ENCODE data around the gene DSTYK.

The DSTYK gene

DNA sequence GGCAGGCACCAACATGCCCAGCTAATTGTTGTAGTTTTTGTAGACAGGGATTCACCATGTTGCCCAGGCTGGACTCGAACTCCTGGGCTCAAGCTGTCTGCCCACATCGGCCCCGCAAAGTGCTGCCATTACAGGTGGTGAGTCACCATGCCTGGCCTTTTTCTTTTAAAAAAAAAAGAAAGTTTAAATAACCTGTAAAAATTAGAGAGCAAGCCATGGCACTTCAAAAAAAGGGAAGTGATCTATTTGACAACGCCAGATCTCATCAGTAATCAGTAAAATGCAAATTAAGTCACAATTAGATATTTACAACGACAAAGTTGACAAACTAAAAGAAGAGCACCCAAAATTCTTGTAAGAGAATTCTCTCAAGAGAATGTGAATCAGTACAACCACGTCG lies 86.8 kb downstream of the DSTYK start:
- DNase-seq, result no peak

DNA sequence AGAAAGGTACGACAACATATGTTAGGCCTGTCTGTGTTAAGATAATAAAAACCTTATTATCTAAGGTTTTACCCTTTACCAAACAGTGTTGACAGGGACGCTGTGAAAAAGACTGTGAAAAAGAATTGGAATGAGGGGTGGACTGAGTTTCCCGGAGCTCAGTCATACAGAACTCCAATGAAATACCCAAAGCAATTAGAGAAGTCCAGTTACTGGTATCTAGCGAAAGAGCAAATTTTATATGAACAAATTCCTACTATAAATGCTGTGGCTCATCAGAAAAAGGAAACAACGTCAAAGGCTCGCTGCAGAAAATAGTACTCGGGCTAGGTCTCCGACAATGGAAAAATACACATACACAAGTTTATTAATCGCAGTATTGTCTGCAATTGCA lies 89.0 kb downstream of the DSTYK start:
- DNase-seq, result no peak

DNA sequence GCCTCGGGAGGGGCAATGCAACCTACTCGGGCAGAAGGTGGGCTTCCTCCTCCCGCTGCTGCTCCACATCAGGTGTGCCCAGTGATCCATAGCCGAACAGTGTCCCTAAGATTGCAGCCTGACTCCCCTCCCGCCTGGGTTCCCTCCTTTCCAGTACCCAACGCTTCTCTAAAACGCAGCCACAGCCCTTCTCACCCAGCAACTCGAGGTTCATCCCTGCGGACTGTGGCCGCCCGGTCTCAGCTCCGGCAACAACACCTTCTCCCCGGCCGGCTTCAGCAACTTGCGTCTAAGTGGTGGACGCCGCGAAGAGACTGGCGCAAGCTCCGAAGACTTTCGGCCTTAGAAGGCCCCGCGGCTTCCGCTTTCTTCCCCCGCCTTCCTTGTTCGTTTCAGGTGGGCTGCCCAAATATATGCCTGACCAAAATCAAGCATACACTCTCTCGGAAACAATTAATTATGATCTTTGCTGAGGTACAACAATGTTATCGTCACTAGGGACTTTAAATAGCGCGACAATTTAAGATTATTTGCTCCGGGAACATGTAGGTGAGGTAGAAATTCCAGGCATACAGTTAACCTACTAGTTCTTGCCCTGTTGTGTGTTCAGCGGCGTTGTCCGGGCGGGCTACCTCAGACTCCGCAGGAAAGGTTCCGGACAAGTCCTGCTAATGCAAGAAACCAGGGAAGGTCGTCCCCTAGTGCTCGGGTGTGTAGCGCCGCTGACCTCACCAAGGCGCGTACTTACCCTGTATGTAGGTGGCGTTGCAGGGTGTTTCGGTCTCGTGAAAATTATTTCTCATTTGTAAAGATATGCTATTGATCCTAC lies 89.6 kb downstream of the DSTYK start, which contains the start of gene RBBP5:
Gene RBBP5 (minus strand): TSS at position 319 of the 829 bp plus-strand sequence. CDS start 105 bp downstream, at position 214.
- peak; percentile 98 for DNase-seq

DNA sequence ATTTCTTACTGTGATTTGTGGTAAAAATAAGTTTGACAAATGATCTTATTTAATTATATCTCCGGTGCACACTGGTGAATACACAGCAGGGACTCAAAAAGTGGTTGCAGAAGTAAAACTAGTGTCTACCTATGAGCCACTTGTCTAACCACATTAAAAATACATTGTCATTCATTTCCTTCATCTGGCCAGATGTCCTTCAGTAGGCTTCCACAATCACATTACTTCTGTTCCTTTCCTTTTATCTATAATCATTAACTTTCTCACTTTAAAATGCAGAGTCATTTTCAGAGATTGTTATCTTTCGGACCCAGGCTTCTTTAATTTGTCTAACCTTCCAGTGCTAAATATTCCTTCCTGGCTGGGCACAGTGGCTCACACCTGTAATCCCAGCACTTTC lies 92.8 kb downstream of the DSTYK start:
- DNase-seq, result no peak

DNA sequence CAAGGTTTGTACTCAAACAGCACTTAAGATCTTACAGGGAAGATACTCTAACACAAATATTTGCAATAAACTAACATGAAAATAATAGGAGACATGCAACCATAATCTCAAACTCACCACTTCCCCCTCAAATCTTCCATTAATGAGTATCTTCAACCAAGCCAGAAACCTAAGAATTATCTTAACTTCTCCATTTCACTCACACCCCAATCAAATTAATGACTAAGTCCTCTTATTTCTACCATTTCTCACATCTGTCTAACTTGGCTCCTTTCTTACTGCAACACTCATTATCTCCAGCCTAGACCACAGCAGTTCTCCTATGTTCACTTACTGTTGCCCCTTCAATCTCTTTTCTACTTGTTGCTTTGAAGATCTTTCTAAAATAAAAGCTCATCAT lies 100.1 kb downstream of the DSTYK start:
- no peak for DNase-seq

DNA sequence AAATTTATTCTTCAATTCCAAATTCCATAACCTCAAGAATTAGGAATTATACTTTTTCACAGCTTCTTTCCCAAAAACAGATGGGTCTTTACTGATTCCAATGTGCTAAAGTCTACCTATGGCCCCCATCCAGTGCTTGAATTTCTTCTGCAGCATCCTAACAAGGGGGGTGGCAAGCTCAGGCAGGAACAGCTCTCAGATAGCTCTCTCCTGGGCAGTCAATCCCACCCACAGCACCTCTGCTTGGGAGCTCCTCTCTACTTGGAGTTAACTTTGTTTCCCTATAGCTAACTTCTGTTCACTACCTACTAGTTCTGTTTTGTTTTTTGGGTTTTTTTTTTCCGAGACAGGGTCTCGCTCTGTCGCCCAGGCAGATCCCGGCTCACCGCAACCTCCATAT lies 101.8 kb downstream of the DSTYK start:
- no peak for DNase-seq

DNA sequence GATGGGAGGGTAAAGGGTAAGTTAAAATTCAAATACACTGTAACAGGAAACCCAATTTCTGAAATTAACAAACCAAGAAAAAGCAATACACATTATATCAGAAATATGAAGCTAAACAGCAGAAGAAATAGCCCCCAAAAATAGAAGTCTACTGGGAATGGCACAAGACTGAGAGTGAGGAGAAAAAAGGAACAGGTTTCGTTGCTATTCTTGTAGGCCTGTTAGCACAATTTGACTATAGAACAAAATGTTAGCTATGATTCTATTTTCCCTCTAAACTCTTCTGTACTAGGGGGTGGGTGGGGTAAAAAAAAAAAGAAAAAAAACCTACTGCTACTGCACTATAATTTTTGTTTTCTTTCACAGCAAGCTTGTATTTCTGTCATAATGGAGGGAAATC lies 102.2 kb downstream of the DSTYK start:
- DNase-seq, result no peak

DNA sequence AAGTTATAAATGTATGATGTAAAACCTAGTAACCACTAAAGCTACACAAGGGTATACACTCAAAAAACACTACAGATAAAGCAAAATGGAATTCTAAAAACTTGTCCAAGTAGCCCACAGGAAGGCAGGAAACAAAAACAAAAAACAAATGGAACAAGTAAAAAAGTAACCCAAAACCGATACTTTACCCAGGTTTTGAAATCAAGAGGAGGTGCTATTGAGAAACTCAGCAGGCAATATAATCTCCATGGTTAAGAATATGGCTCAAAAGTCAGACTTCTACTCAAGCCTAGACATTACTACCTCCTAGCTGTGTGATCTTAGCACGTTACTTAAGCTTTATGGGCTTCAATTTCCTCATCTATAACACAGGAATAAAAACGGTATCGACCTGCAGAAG lies 103.0 kb downstream of the DSTYK start:
- DNase-seq, result no peak

DNA sequence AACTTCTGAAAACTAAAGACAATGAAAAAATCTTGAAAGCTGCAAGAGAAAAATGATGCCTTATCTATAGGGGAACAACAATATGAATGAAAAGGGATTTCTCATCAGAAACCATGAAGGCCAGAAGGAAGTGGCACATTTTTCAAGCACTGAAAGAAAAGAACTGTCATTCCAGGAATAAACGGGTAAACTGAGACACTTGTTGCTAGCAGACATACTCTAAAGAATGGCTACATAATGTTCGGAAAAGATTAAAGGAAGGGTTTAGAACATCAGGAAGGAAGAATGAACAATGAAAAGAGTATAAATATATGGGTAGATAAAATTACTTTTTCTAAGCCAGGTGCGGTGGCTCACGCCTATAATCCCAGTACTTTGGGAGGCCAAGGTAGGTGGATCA lies 104.2 kb downstream of the DSTYK start:
- no peak for DNase-seq

DNA sequence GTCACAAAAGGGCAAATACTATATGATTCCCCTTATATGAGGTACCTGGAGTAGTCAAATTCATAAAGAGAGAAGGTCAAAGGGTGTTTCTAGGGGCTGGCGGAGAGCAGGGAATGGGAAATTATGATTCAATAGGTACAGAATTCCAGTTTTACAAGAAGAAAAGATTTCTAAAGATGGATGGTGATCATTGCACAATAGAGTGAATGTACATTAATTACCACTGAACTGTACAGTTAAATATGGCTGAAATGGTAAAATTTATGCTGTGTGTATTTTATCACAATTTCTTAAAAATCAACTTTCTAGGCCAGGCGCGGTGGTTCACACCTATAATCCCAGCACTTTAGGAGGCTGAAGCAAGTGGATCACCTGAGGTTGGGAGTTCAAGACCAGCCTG lies 109.1 kb downstream of the DSTYK start:
- no peak for DNase-seq

DNA sequence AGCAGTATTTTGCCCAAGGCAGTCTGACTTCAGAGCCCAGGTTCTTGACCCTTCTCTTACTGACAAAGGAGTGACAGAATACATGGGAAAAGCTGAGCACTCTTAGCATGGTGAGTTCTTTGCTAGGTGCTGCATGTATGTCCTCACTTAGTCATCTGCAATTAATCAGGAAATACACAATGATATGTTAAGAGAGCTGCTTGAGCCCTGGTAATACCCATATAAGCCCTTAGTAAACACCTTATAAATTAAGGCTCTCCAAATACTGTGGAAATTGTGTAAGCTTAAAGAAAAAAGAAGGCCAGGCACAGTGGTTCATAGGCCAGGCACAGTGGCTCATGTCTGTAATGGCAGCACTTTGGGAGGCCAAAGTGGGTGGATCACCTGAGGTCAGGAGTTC lies 113.3 kb downstream of the DSTYK start:
- no peak for DNase-seq

DNA sequence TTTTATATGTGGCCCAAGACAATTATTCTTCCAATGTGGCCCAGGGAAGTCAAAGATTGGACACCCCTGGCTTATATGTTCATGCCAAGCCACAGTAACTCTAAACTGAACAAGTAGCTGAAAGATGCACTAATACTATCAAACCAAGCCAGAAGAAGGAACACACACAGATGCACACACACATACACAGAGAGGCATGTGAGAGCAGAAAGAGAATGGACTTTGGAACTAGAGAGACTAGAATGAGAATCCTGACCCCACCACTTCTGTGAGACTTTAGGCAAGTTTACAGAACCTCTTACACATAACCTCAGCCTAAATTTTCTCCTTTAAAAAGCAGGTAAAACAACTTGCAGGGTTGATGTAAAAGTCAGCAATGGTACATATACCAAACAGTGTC lies 116.1 kb downstream of the DSTYK start:
- DNase-seq, result no peak

Measured in fibroblast of skin of right biceps (primary cell).